Erythroblast (primary cell): ENCODE results near the gene SLC13A3.

Source experiments
- GATA1 ChIP-seq: IDR thresholded peaks from 2 replicates; pipeline ENCODE4 v1.6.1; 2011; ENCODE audit warnings: low read depth, mild to moderate bottlenecking, control low read depth, low read length, moderate library complexity
- POLR2A ChIP-seq: IDR thresholded peaks from 2 replicates; pipeline ENCODE4 v1.6.1; 2011; ENCODE audit warnings: mild to moderate bottlenecking, low read length

DNA sequence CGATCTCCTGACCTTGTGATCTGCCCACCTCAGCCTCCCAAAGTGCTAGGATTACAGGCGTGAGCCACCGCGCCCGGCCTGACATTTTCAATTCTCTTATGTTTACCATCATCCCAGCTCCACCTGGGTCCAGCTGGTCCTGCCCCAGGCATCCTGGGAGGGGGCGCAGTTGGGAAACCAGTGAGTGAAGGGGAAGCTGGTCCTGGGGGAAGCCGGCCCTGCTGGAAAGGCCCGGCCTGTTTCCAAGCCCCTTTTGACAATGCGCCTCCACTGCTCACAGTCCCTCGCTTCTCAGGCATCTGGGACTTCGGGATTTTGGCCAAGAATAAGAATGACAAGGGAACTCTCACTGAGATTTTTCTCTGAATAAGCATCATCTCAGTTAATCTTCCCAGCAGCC, 14.2 kb downstream of the SLC13A3 start:
- TF ChIP-seq POLR2A = no peak
- no peak for TF ChIP-seq GATA1
